ENCODE data around the gene DAPP1. TPM values are rescaled to one million over a fixed set of nuclear protein-coding genes. Genes with fewer than 3 reads are reported as not detected.

The DAPP1 gene
- total RNA-seq, 6 donors from 2014 or later = 5.6 to 14.5 (median 10.6) TPM

- Histone ChIP-seq H3K27me3 (no peaks in the 10 kb centered on the region), H3K27ac (peak overlapping the region; percentile 42 to 79 (median 67)), H3K9me3 (no peaks in the 10 kb centered on the region), H3K4me1 (no peaks in the 10 kb centered on the region), H3K4me3 (no peak overlapping the region), H3K36me3 (no peaks in the 10 kb centered on the region)
- TF ChIP-seq POLR2A (IDR thresholded peaks at IDR 0.05) = no peak
- TF ChIP-seq CTCF (IDR thresholded peaks at IDR 0.05) = no peak
- no peak for TF ChIP-seq POLR2AphosphoS5 (IDR thresholded peaks at IDR 0.05)
- no peak for TF ChIP-seq EP300 (IDR thresholded peaks at IDR 0.05)
- ATAC-seq (ENCODE audit: low FRiP score in 2 of 2) (peak; percentile 69 to 76), DNase-seq (peak in 1 of 2 donors; percentile 28)
- 55 to 61% methylated on average over 1 of the region's 1 CpG for WGBS, 2 donors
Observed at GRCh38 chr4:99855678-99856077, 39.1 kb downstream of the DAPP1 start.

DNA sequence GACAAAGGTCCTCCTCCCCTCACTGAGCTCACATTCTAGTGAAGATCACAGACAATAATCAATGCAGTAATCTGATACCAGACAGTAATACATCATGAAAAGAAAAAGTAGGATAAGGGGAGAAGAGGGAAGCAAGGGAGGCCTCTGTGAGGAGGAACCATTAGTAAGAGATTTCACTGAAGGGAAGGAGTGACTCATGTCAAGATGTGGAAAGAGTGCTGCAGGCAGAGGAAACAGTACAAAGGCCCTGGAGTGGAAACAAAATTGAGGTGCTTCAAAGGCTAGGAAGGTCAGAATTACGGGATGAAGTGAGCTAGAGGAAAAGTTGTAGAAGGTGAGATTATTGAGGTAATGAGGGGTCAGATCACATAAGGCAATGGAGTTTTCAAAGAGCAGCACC, 39.5 kb downstream of the DAPP1 start:
- DNase-seq (no peak), ATAC-seq (ENCODE audit: low FRiP score in 2 of 2) (peak; percentile 83 to 91)
- Histone ChIP-seq H3K4me3 (no peak overlapping the region), H3K4me1 (no peaks in the 10 kb centered on the region), H3K36me3 (no peaks in the 10 kb centered on the region), H3K27ac (peak overlapping the region; percentile 42 to 79 (median 67)), H3K9me3 (no peaks in the 10 kb centered on the region), H3K27me3 (no peaks in the 10 kb centered on the region)
- TF ChIP-seq EP300 (IDR thresholded peaks at IDR 0.05) = no peak
- TF ChIP-seq CTCF (IDR thresholded peaks at IDR 0.05) = no peak
- no peak for TF ChIP-seq POLR2AphosphoS5 (IDR thresholded peaks at IDR 0.05)
- TF ChIP-seq POLR2A (IDR thresholded peaks at IDR 0.05) = no peak
- 42 to 52% methylated on average over 1 of the region's 1 CpG for WGBS, 2 donors

GRCh38 chr4:99857307-99857706, 40.7 kb downstream of the DAPP1 start:
- no peaks in the 10 kb centered on the region for H3K9me3 ChIP-seq
- ATAC-seq (ENCODE audit: low FRiP score in 2 of 2) = peak in 1 of 2 donors; percentile 54
- H3K4me1 ChIP-seq = no peaks in the 10 kb centered on the region
- H3K27ac ChIP-seq = peak overlapping the region; percentile 42 to 79 (median 67)
- no peak for DNase-seq
- 47 to 56% methylated on average over 3 of the region's 3 CpGs for WGBS, 2 donors
- H3K27me3 ChIP-seq = no peaks in the 10 kb centered on the region
- TF ChIP-seq POLR2AphosphoS5 (IDR thresholded peaks at IDR 0.05) = no peak
- no peak for TF ChIP-seq POLR2A (IDR thresholded peaks at IDR 0.05)
- TF ChIP-seq EP300 (IDR thresholded peaks at IDR 0.05) = no peak
- TF ChIP-seq CTCF (IDR thresholded peaks at IDR 0.05) = no peak
- H3K36me3 ChIP-seq = no peaks in the 10 kb centered on the region
- no peak overlapping the region for H3K4me3 ChIP-seq

GRCh38 chr4:99859618-99860017, 43.0 kb downstream of the DAPP1 start:
- 93 to 94% methylated on average over 2 of the region's 2 CpGs for WGBS, 2 donors
- Histone ChIP-seq H3K9me3 (no peaks in the 10 kb centered on the region), H3K4me1 (no peaks in the 10 kb centered on the region), H3K27ac (no peak overlapping the region), H3K36me3 (no peaks in the 10 kb centered on the region), H3K4me3 (no peak overlapping the region), H3K27me3 (no peaks in the 10 kb centered on the region)
- TF ChIP-seq CTCF (IDR thresholded peaks at IDR 0.05) (no peak), POLR2A (IDR thresholded peaks at IDR 0.05) (no peak), EP300 (IDR thresholded peaks at IDR 0.05) (no peak), POLR2AphosphoS5 (IDR thresholded peaks at IDR 0.05) (no peak)
- DNase-seq (no peak), ATAC-seq (ENCODE audit: low FRiP score in 2 of 2) (no peak)

DNA sequence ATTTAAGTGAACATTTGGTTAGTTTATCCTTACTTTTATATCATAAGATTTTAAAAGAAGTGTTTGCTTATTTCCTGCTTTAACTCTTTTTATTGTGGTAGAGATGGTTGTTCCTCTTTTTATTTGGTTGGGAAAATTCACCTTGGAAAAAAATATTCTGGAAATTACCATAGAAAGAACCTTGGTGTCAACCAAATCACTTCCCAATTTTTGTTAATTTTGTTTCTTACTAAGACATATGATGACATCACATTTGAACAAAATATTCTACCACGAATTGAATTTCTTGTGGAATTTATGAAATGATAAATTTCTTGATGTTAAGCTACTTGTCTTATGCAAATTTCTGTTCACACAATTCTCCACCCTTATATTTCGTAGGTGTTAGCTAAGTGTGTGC, 43.9 kb downstream of the DAPP1 start:
- no peak for ATAC-seq (ENCODE audit: low FRiP score in 2 of 2)
- 83 to 85% methylated on average over 2 of the region's 2 CpGs for WGBS, 2 donors
- H3K4me1 ChIP-seq = no peaks in the 10 kb centered on the region
- H3K27me3 ChIP-seq = no peaks in the 10 kb centered on the region
- H3K27ac ChIP-seq = no peak overlapping the region
- DNase-seq = no peak
- no peak overlapping the region for H3K4me3 ChIP-seq
- TF ChIP-seq CTCF (IDR thresholded peaks at IDR 0.05) (no peak), POLR2A (IDR thresholded peaks at IDR 0.05) (no peak)
- no peaks in the 10 kb centered on the region for H3K9me3 ChIP-seq
- H3K36me3 ChIP-seq = no peaks in the 10 kb centered on the region
